ENCODE results near the gene MYO1F. TPM values are rescaled to one million over a fixed set of nuclear protein-coding genes. Genes with fewer than 3 reads are reported as not detected.

MYO1F gene
- total RNA-seq, 1 donor from 2014 or later, result 0.55 TPM

- Mint-ChIP-seq H3K4me3 (ENCODE audit: low read depth) (no peak overlapping the region), H3K27me3 (peaks cover 18% of the 10 kb centered on the region), H3K4me1 (ENCODE audit: low read depth) (peaks cover 3% of the 10 kb centered on the region), H3K36me3 (ENCODE audit: insufficient read depth) (no peaks in the 10 kb centered on the region), H3K27ac (no peak overlapping the region), H3K9me3 (ENCODE audit: low read depth) (no peaks in the 10 kb centered on the region)
- TF ChIP-seq CTCF (IDR thresholded peaks at IDR 0.05; ENCODE audit: unreplicated experiment), result no peak
- no peak for DNase-seq (ENCODE audit: low spot score, unreplicated experiment)
Measured at GRCh38 chr19:8616861-8617260, 39.6 kb upstream of the MYO1F start.

- peak; percentile 92 for TF ChIP-seq CTCF (IDR thresholded peaks at IDR 0.05; ENCODE audit: unreplicated experiment)
- peaks cover 3% of the 10 kb centered on the region for H3K4me1 Mint-ChIP-seq (ENCODE audit: low read depth)
- no peaks in the 10 kb centered on the region for H3K36me3 Mint-ChIP-seq (ENCODE audit: insufficient read depth)
- DNase-seq (ENCODE audit: low spot score, unreplicated experiment), result peak; percentile 46
- H3K27me3 Mint-ChIP-seq, result peaks cover 18% of the 10 kb centered on the region
- no peak overlapping the region for H3K27ac Mint-ChIP-seq
- no peaks in the 10 kb centered on the region for H3K9me3 Mint-ChIP-seq (ENCODE audit: low read depth)
- no peak overlapping the region for H3K4me3 Mint-ChIP-seq (ENCODE audit: low read depth)
Measured at GRCh38 chr19:8615813-8616596, 38.8 kb upstream of the MYO1F start.

DNA sequence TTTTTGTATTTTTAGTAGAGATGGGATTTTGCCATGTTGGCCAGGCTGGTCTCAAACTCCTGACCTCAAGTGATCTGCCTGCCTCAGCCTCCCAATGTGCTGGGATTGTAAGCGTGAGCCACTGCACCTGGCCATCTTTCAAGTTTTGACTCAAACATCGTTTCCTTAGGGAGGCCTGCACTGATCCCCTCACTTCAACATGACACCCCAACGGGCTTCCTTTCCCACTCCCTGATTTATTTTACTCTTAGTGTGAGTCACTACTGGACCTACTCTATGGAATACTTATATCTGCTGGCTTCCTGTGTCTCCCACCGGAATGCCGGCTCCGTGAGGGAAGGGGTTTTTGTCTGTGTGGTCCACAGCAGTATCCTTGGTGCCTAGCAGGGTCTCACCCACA, 37.8 kb upstream of the MYO1F start:
- no peak overlapping the region for H3K27ac Mint-ChIP-seq
- H3K4me1 Mint-ChIP-seq (ENCODE audit: low read depth), result peaks cover 7% of the 10 kb centered on the region

GRCh38 chr19:8614455-8614854, 37.2 kb upstream of the MYO1F start:
- H3K4me3 Mint-ChIP-seq (ENCODE audit: low read depth), result no peak overlapping the region
- H3K4me1 Mint-ChIP-seq (ENCODE audit: low read depth), result peaks cover 11% of the 10 kb centered on the region

More for the DNA sequence above, 37.8 kb upstream of the MYO1F start:
- no peak for TF ChIP-seq CTCF (IDR thresholded peaks at IDR 0.05; ENCODE audit: unreplicated experiment)
- H3K9me3 Mint-ChIP-seq (ENCODE audit: low read depth), result no peaks in the 10 kb centered on the region
- H3K4me3 Mint-ChIP-seq (ENCODE audit: low read depth), result no peak overlapping the region
- no peak for DNase-seq (ENCODE audit: low spot score, unreplicated experiment)
- H3K27me3 Mint-ChIP-seq, result peaks cover 8% of the 10 kb centered on the region
- no peaks in the 10 kb centered on the region for H3K36me3 Mint-ChIP-seq (ENCODE audit: insufficient read depth)

DNA sequence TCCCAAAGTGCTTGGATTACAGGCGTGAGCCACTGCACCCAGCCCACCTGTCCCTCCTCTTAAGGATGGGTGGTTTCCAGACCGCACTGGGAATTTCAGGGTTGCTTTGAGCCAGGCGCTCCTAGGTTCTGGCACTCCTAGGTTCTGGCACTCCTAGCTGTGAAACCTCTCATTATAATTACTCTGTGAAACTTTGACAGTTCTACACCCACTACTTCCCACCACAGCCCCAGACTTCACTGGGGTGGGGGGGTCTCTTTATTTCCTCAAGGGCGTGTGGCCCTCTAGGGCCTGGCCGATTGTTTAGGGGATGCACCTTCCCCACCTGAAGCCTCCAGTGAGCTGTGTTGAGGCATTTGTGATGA, 35.5 kb upstream of the MYO1F start:
- Mint-ChIP-seq H3K9me3 (ENCODE audit: low read depth) (no peaks in the 10 kb centered on the region), H3K36me3 (ENCODE audit: insufficient read depth) (peaks cover 1% of the 10 kb centered on the region), H3K27ac (peak overlapping the region; percentile 76), H3K4me1 (ENCODE audit: low read depth) (peaks cover 16% of the 10 kb centered on the region), H3K4me3 (ENCODE audit: low read depth) (peak overlapping the region; percentile 70), H3K27me3 (peaks cover 8% of the 10 kb centered on the region)
- no peak for TF ChIP-seq CTCF (IDR thresholded peaks at IDR 0.05; ENCODE audit: unreplicated experiment)
- DNase-seq (ENCODE audit: low spot score, unreplicated experiment), result no peak

More at GRCh38 chr19:8614455-8614854, 37.2 kb upstream of the MYO1F start:
- no peaks in the 10 kb centered on the region for H3K36me3 Mint-ChIP-seq (ENCODE audit: insufficient read depth)
- no peak overlapping the region for H3K27ac Mint-ChIP-seq
- no peak for DNase-seq (ENCODE audit: low spot score, unreplicated experiment)
- TF ChIP-seq CTCF (IDR thresholded peaks at IDR 0.05; ENCODE audit: unreplicated experiment), result no peak
- no peaks in the 10 kb centered on the region for H3K9me3 Mint-ChIP-seq (ENCODE audit: low read depth)
- H3K27me3 Mint-ChIP-seq, result peaks cover 8% of the 10 kb centered on the region
